ENCODE data around the gene MAP3K14.
A peak's percentile ranks its signal among the peaks of the same experiment; 100 is the strongest.

Gene MAP3K14

GRCh38 chr17:45277216-45277849 lies 39.5 kb downstream of the MAP3K14 start:
- DNase-seq, result peak; percentile 69

GRCh38 chr17:45276031-45276430 lies 40.8 kb downstream of the MAP3K14 start:
- DNase-seq, result no peak

- no peak for DNase-seq
Measured at GRCh38 chr17:45274033-45274432, 42.8 kb downstream of the MAP3K14 start.

- DNase-seq, result no peak
Measured at GRCh38 chr17:45273551-45273957, 43.3 kb downstream of the MAP3K14 start.

GRCh38 chr17:45271603-45272002 lies 45.2 kb downstream of the MAP3K14 start:
- DNase-seq, result no peak

- DNase-seq, result no peak
Measured at GRCh38 chr17:45270828-45271418, 45.9 kb downstream of the MAP3K14 start.

GRCh38 chr17:45269912-45270311 lies 46.9 kb downstream of the MAP3K14 start:
- no peak for DNase-seq

GRCh38 chr17:45267436-45268055 lies 49.3 kb downstream of the MAP3K14 start:
- no peak for DNase-seq

GRCh38 chr17:45266372-45266926 lies 50.4 kb downstream of the MAP3K14 start:
- no peak for DNase-seq

GRCh38 chr17:45265821-45266220 lies 51.0 kb downstream of the MAP3K14 start:
- DNase-seq, result no peak

GRCh38 chr17:45264988-45265387 lies 51.8 kb downstream of the MAP3K14 start:
- DNase-seq, result no peak

GRCh38 chr17:45264430-45264829 lies 52.4 kb downstream of the MAP3K14 start:
- DNase-seq, result no peak

- no peak for DNase-seq
Measured at GRCh38 chr17:45263477-45263860, 53.4 kb downstream of the MAP3K14 start.

- DNase-seq, result no peak
Measured at GRCh38 chr17:45262516-45263476, 54.0 kb downstream of the MAP3K14 start.

GRCh38 chr17:45261577-45262515 lies 55.0 kb downstream of the MAP3K14 start, which contains the start of gene SPATA32:
Gene SPATA32, minus strand, starts transcription at chr17:45262094. Its CDS starts 78 bp downstream, at chr17:45262016.
- DNase-seq, result no peak

- no peak for DNase-seq
Measured at GRCh38 chr17:45260204-45260783, 56.5 kb downstream of the MAP3K14 start.

GRCh38 chr17:45258981-45259380 lies 57.8 kb downstream of the MAP3K14 start:
- no peak for DNase-seq

- DNase-seq, result no peak
Measured at GRCh38 chr17:45257115-45257514, 59.7 kb downstream of the MAP3K14 start.

- no peak for DNase-seq
Measured at GRCh38 chr17:45256114-45256966, 60.5 kb downstream of the MAP3K14 start.

GRCh38 chr17:45255358-45255757 lies 61.5 kb downstream of the MAP3K14 start:
- no peak for DNase-seq

Data from NCI-H187 treated with DMSO at 0.1 percent for 48 hours (cell line).